Activated CD4-positive, alpha-beta T cell treated with anti-CD3 and anti-CD28 coated beads, Interleukin-2, Interleukin-6, amounts not matched to agents 100 ng/mL and 50 ng/mL, durations not matched to agents 16 hours and 8 hours (primary cell): ENCODE results near the gene ADAMTSL3.

Source experiments
- DNase-seq: peaks from one replicate; pipeline ENCODE4 v3.0.0-alpha.2; 2020

ADAMTSL3 gene, protein sequence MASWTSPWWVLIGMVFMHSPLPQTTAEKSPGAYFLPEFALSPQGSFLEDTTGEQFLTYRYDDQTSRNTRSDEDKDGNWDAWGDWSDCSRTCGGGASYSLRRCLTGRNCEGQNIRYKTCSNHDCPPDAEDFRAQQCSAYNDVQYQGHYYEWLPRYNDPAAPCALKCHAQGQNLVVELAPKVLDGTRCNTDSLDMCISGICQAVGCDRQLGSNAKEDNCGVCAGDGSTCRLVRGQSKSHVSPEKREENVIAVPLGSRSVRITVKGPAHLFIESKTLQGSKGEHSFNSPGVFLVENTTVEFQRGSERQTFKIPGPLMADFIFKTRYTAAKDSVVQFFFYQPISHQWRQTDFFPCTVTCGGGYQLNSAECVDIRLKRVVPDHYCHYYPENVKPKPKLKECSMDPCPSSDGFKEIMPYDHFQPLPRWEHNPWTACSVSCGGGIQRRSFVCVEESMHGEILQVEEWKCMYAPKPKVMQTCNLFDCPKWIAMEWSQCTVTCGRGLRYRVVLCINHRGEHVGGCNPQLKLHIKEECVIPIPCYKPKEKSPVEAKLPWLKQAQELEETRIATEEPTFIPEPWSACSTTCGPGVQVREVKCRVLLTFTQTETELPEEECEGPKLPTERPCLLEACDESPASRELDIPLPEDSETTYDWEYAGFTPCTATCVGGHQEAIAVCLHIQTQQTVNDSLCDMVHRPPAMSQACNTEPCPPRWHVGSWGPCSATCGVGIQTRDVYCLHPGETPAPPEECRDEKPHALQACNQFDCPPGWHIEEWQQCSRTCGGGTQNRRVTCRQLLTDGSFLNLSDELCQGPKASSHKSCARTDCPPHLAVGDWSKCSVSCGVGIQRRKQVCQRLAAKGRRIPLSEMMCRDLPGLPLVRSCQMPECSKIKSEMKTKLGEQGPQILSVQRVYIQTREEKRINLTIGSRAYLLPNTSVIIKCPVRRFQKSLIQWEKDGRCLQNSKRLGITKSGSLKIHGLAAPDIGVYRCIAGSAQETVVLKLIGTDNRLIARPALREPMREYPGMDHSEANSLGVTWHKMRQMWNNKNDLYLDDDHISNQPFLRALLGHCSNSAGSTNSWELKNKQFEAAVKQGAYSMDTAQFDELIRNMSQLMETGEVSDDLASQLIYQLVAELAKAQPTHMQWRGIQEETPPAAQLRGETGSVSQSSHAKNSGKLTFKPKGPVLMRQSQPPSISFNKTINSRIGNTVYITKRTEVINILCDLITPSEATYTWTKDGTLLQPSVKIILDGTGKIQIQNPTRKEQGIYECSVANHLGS (N-terminal part only)

GRCh38 chr15:83653639-83654378, at the start of gene ADAMTSL3:
ADAMTSL3 (plus strand) TSS chr15:83654123; CDS start chr15:83655762, 1,639 bp downstream.
- DNase-seq: no peak

GRCh38 chr15:83604549-83604948, 49.4 kb upstream of the ADAMTSL3 start:
- DNase-seq: no peak

DNA sequence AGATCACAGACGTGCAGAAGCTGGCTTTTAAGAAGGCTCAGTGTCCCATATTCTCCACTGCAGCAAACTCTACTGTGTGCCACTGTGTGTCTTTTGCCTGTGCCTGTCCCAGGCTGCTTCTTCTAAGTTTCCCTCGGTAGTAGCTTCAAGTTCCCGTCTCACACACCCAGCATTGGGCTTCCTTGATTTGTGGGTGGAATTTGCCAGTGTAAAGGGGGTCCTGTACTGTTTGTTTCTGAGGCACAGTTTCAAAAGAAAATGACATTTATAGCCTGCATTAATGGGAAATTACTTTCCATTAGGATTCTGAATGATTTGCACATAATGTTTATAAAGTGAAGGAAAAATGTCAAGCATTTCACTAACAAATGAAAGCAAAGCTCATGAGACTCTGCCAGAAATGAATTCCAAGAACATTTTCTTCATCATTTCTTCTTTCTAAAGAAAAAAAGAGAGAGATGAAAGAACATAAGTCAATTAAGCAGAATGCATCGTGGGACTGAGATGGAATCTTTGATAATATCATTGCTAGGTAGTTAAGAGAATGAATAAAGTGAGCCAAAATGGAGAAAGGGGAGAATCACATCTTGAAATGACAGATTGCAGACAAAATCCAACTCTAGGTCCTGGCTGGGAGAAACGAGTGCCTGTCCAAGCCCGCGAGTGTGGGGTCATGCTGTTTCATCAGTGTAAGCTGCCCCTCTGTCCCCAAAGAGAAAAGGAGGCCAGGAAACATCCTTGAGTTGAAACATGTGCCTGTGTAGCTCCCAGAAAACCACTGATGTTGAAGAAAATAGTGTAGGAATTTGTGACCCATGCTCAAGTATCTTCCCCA, 48.6 kb upstream of the ADAMTSL3 start:
- DNase-seq: no peak

DNA sequence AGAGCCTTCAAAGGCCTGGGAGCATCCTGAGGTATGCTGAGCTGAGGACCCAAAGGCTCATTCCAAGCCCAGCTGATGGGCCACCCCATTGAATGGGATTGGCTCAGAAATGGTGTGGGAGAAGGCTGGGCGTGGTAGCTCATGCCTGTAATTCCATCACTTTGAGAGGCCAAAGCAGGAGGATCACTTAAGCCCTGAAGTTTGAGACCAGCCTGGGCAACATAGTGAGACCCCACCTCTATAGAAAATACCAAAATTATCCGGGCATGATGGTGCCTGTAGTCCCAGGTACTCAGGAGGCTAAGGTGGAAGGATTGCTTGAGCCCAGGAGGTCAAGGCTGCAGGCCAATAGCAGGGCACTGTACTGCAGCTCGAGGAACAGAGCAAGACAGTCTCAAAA, 43.8 kb upstream of the ADAMTSL3 start:
- DNase-seq: no peak

DNA sequence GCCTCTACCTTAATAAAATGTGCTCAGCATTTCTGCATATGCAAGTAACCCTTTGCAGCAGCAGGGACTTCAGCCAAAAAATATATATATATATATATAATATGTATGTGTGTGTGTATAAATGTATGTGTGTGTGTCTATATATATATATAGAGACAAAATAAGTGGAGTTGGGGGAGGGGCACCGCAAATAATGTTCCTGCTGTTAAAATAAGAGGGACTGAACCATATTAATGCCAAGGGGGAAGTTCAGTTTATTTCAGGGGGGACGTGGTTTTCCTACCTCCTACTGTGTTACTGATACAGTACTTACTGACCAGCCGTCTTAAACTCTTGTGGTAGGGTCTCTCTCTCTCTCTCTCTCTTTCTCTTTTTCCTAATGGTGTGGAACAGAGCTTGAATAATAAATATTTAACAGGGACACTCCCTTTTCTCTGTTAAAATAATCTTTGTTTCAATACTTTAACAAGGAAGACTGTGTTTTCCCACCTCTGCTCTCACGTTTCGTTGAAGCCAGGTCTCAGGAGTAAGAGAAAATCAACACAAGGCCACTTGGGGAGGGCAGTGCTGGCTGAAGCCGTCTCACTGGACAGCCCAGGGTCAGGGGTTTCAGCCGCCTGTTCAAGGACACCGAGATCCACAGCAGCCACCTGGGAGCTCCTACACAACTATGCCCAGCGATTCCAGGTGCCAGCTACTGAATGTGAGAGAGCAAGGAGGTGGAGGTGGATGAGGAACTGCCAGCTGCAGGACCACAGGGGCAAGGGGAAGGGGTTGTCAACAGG, 42.8 kb upstream of the ADAMTSL3 start:
- DNase-seq: no peak

DNA sequence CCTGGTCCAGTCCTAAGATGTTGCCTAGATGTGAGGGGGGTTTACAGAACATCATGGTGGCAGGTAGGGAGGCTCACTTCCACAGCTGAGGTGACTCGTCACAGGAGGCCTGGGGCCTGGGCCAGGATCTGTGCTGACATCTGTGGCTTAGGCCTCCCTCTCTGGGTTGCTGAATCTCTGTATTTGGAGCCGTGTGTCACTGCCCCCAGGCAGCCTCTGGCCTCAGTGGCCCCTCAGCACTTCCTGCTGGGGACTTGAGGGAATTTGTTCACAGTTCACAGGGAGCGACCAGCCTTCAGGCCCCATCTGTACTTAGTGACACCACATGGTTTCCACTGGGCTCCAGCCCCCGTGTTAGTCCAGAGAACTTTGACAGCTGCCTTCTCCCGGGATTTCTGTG, 41.7 kb upstream of the ADAMTSL3 start:
- DNase-seq: no peak

- DNase-seq: no peak
Measured at GRCh38 chr15:83612898-83613635, 40.9 kb upstream of the ADAMTSL3 start.

GRCh38 chr15:83613714-83614113, 40.2 kb upstream of the ADAMTSL3 start:
- no peak for DNase-seq

- DNase-seq: no peak
Measured at GRCh38 chr15:83616840-83617239, 37.1 kb upstream of the ADAMTSL3 start.

DNA sequence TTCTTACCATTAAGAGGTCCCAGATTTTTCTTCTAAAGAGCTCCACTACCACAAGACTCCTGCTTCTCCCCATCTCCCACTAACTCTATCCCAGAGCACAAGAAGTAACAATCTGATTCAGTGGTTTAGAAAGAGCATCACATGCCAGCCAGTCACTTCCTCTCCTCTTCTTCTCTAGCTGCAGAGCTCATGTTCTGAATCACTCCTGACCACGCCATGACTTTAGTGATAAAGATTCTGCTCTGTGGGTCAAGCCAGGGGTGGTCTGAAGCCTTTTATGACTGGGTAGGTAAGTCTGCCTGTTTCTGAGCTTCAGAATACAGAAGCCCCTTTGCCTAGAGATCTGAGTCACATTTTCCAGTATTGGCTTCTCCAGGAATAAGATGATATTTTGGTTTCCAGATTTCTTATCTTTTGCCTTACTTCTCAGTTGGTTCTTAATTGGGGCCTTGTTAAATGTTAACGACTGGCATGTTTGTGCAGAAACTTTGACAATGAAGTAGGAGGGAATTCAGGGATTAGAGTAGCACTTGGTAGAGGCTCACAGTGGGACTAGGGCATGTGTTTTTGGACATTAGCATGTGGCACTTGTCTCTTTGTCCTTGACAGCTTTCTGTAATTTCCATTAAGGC, 27.6 kb upstream of the ADAMTSL3 start:
- peak; percentile 46 for DNase-seq

- DNase-seq: no peak
Measured at GRCh38 chr15:83631534-83631933, 22.4 kb upstream of the ADAMTSL3 start.

DNA sequence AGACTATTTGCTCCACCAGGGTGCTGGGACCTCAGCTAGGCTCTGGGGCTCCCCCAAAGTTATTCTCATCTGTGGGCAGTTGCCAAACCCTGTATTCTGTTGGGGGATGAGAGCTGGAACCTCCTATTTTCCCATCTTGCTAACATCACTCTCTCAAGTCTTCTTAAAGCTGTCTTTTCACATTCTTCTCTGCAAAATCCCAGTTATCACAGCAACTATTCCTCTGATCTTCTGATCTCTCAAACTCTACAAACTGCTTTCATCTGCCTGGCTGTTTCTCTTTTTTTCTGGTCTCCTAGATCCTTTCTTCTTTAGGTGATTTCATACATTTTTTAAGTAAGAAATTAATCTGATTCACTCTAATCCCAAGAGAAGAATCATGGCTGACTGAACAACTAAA, 10.7 kb upstream of the ADAMTSL3 start:
- DNase-seq: no peak

DNA sequence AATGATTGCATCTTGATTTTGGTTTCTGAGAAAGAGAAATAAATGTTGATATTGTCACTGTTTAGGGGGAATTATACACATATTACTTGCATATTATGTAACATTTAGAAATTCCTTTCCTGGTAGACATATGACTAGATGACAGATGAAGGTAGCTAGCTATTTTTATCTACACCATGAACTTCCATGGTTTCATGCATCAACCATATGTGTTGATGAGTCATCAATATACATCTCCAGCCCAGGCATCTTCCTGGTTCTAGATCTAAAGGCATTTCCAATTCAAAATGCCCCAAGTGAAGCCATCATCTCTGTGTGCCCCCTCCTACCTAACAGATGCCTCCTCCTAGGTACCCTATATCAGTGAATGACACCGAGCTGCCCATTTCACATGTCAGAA, 9.5 kb upstream of the ADAMTSL3 start:
- DNase-seq: no peak

DNA sequence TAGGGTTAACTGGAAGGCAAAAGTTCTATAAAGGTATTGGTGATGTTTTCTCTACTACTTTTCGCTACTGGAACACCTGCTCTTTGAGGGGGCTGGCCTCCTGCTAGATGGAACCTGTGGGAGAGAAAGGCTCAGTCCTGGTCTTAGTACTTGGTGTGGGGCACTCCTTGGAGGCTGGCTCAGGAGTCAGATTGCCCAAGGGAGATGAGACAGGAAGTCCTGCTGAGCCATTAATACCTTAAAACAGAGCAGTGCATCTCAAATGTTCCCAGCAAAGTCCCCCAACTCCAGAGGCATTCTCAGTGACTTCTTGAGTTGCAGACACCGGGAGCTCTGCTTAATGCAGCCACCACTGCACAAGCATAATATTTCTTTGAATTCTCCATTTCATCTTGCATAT, 3.1 kb upstream of the ADAMTSL3 start:
- DNase-seq: no peak

- DNase-seq: no peak
Measured at GRCh38 chr15:83651541-83651940, 2.4 kb upstream of the ADAMTSL3 start.

GRCh38 chr15:83652626-83653204, 1.2 kb upstream of the ADAMTSL3 start:
- DNase-seq: no peak

GRCh38 chr15:83653288-83653638, 660 bp upstream of the ADAMTSL3 start:
- DNase-seq: no peak

DNA sequence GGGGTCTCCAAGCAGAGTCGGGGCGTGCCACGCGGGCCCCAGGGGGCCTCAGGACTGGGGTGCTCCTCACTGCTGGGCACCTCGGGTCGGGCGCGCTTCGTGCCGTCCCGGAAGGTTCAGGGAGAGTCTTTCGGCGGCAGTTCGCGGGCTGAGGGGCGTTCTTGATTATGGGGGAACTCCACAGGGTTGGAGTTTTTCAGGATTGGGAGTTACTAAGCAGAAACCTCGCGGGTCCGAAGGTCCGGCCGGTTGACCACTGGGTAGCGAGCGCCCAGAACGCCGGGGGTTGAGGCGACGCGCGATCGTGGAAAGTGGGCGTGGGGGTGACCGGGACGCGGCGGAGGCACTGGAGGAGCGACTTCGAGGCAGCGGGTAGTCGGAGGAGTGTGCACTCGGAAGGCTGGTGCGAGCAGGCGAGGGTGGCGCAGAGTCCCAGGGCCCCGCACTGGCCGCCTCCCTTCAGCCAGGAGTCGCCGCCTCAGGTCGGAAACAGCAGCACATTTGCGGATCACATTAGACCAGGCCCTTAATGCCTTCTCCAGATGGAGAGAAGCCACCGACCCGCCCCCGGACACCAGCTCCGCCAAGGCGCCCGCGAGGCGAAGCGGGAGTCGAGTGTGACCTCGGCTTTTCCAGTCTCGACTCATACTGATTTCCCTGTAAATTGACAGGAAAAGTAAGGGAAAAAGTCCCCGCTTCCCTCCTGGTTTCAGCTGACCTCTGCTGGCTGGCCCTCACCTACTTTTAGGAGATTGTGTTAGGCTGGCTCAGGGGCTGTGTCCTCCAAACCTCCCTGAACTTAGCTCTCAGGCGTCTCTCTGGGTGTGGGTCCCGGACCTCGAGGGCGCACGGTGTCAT, 685 bp downstream of the ADAMTSL3 start:
- no peak for DNase-seq
